Keratinocyte (primary cell): ENCODE data around the gene MYBPHL. TPM values are rescaled to one million over a fixed set of nuclear protein-coding genes. Genes with fewer than 3 reads are reported as not detected.

Source experiments
- DNase-seq: peaks from one replicate; pipeline ENCODE4 v3.0.0-alpha.2; 2011; ENCODE audit warnings: low read depth, missing footprints, low spot score
- FAIRE-seq: peaks from 2 replicates; lab custom pipeline; 2011; peaks lifted over from hg19 to GRCh38; lab: Jason Lieb, UNC
- H2AFZ ChIP-seq: 2 replicates; pipeline ENCODE4 v1.6.0; 2012; ENCODE audit warnings: low read length, control low read depth, inconsistent platforms; ENCODE audit not compliant: control insufficient read depth
- H3K27ac ChIP-seq: 2 replicates; pipeline ENCODE4 v1.5.1; 2011; ENCODE audit warnings: low read length; ENCODE audit not compliant: control insufficient read depth, insufficient read depth
- H3K27me3 ChIP-seq: 3 replicates; pipeline ENCODE4 v1.6.0; 2011; ENCODE audit warnings: low read length; ENCODE audit not compliant: control insufficient read depth, insufficient read depth; ENCODE audit errors: extremely low read depth
- H3K36me3 ChIP-seq, 2 experiments: 2 replicates in 1 of 2; 3 replicates in 1 of 2; pipeline ENCODE4 v1.5.1; 2011; ENCODE audit warnings: low read length in 2 of 2, mild to moderate bottlenecking in 1 of 2; ENCODE audit not compliant: control insufficient read depth in 2 of 2, insufficient read depth in 2 of 2; ENCODE audit errors: extremely low read depth in 1 of 2
- H3K4me1 ChIP-seq: 3 replicates; pipeline ENCODE4 v1.5.1; 2011; ENCODE audit warnings: low read length; ENCODE audit not compliant: control insufficient read depth, insufficient read depth; ENCODE audit errors: extremely low read depth
- H3K4me2 ChIP-seq: 3 replicates; pipeline ENCODE4 v1.6.0; 2011; ENCODE audit warnings: low read depth, low read length; ENCODE audit not compliant: control insufficient read depth, insufficient read depth; ENCODE audit errors: extremely low read depth
- H3K4me3 ChIP-seq, 3 experiments: fragments of 200-600 bp in 1 of 3; sonication (generic) in 1 of 3; 2 replicates in 2 of 3; 3 replicates in 1 of 3; pipeline ENCODE4 v1.5.1; 2011 to 2016; ENCODE audit warnings: low read length in 3 of 3, mild to moderate bottlenecking in 3 of 3, control low read depth in 2 of 3, inconsistent platforms in 1 of 3, low read depth in 1 of 3, mixed read lengths in 1 of 3, mixed run types in 1 of 3, moderate library complexity in 1 of 3; ENCODE audit not compliant: control insufficient read depth in 2 of 3, insufficient read depth in 2 of 3; ENCODE audit errors: extremely low read depth in 1 of 3
- H3K79me2 ChIP-seq: 2 replicates; pipeline ENCODE4 v1.6.0; 2012; ENCODE audit warnings: low read length; ENCODE audit not compliant: control insufficient read depth, insufficient read depth
- H3K9ac ChIP-seq: 3 replicates; pipeline ENCODE4 v1.6.0; 2011; ENCODE audit warnings: low read length; ENCODE audit not compliant: control insufficient read depth, insufficient read depth; ENCODE audit errors: extremely low read depth
- H3K9me1 ChIP-seq: 3 replicates; pipeline ENCODE4 v1.6.0; 2011; ENCODE audit warnings: low read length; ENCODE audit not compliant: control insufficient read depth, insufficient read depth; ENCODE audit errors: extremely low read depth
- H3K9me3 ChIP-seq: 2 replicates; pipeline ENCODE4 v1.5.1; 2012; ENCODE audit warnings: low read depth, low read length; ENCODE audit not compliant: control insufficient read depth
- H4K20me1 ChIP-seq: 3 replicates; pipeline ENCODE4 v1.6.0; 2011; ENCODE audit warnings: low read length; ENCODE audit not compliant: control insufficient read depth, insufficient read depth; ENCODE audit errors: extremely low read depth
- CTCF ChIP-seq, 3 experiments: IDR thresholded peaks in 1 of 3; conservative IDR thresholded peaks in 1 of 3; optimal IDR thresholded peaks in 1 of 3; 2 replicates in 2 of 3; 3 replicates in 1 of 3; pipeline versions ENCODE3 to v1.5.1; 2011; ENCODE audit warnings: low read length in 3 of 3, mild to moderate bottlenecking in 3 of 3, moderate library complexity in 2 of 3, control low read depth in 1 of 3, inconsistent platforms in 1 of 3; ENCODE audit not compliant: insufficient read depth in 2 of 3; ENCODE audit errors: extremely low read depth in 1 of 3
- EZH2 ChIP-seq: IDR thresholded peaks from one replicate; pipeline ENCODE4 v1.6.1; 2012; ENCODE audit warnings: inconsistent platforms, mild to moderate bottlenecking, low read length, moderate library complexity
- dilution Hi-C: fragments of 300-500 bp; cut with MboI; formaldehyde crosslinking; loops from one replicate; pipeline ENCODE4 v1.7.0; 2020; ENCODE audit warnings: low sequenced_read_pairs; ENCODE audit not compliant: extremely low pct_ligation_motif_present
- polyA plus RNA-seq, 5 experiments: library from polyadenylated mRNA; depleted of rRNA in 3 of 5; stranded (reverse) in 3 of 5; stranded (forward) in 1 of 5; unstranded in 1 of 5; fragments of >200 nt; gene quantifications; 1 replicate in 1 of 5; 2 replicates in 3 of 5; 3 replicates in 1 of 5; pipeline versions ENCODE4 v1.2.1 to v1.2.3, GENCODE V29; 2011 to 2012; ENCODE audit warnings: missing spikeins in 2 of 5, low read depth in 1 of 5, low replicate concordance in 1 of 5

MYBPHL gene
- polyA plus RNA-seq, 1 donor (not counting 4 experiments of a cell fraction or from before 2014, with no cell fraction given), result 1.1 TPM

GRCh38 chr1:109261578-109261977, 45.2 kb downstream of the MYBPHL start:
- Histone ChIP-seq H3K27me3 (no peaks in the 10 kb centered on the region), H3K79me2 (no peaks in the 10 kb centered on the region), H3K4me3 (no peak overlapping the region), H3K27ac (no peak overlapping the region), H4K20me1 (no peaks in the 10 kb centered on the region), H3K9ac (no peak overlapping the region), H3K9me1 (no peaks in the 10 kb centered on the region), H3K4me2 (no peak overlapping the region), H3K36me3 (peaks cover 16 to 22% of the 10 kb centered on the region in 2 experiments), H3K9me3 (no peaks in the 10 kb centered on the region), H3K4me1 (peaks cover 33% of the 10 kb centered on the region), H2AFZ (no peak overlapping the region)
- DNase-seq (no peak), FAIRE-seq (no peak)
- TF ChIP-seq CTCF (optimal IDR thresholded peaks at IDR 0.05 in 1 of 3, IDR thresholded peaks at IDR 0.05 in 1 of 3, conservative IDR thresholded peaks at IDR 0.05 in 1 of 3; ENCODE audit: extremely low read depth in 1 of 3, insufficient read depth in 2 of 3, low read length in 3 of 3) (no peak), EZH2 (no peak)
- dilution Hi-C loops, result no loop called here

- Histone ChIP-seq H3K79me2 (peaks cover 3% of the 10 kb centered on the region), H3K4me2 (no peak overlapping the region), H2AFZ (no peak overlapping the region), H3K4me1 (peaks cover 35% of the 10 kb centered on the region), H3K4me3 (no peak overlapping the region), H3K9me1 (peaks cover under 1% of the 10 kb centered on the region), H3K9ac (no peak overlapping the region), H3K27me3 (no peaks in the 10 kb centered on the region), H3K9me3 (no peaks in the 10 kb centered on the region), H3K36me3 (peaks cover 15 to 22% of the 10 kb centered on the region in 2 experiments), H4K20me1 (no peaks in the 10 kb centered on the region), H3K27ac (no peak overlapping the region)
- FAIRE-seq, result no peak
- TF ChIP-seq CTCF (optimal IDR thresholded peaks at IDR 0.05 in 1 of 3, IDR thresholded peaks at IDR 0.05 in 1 of 3, conservative IDR thresholded peaks at IDR 0.05 in 1 of 3; ENCODE audit: extremely low read depth in 1 of 3, insufficient read depth in 2 of 3, low read length in 3 of 3), result no peak
- TF ChIP-seq EZH2, result no peak
- dilution Hi-C loops, result no loop called here
- DNase-seq, result no peak
Measured at GRCh38 chr1:109261006-109261405, 45.8 kb downstream of the MYBPHL start.
